HepG2 (cell line): ENCODE results near the gene ACSL5. TPM values are rescaled to one million over a fixed set of nuclear protein-coding genes. Genes with fewer than 3 reads are reported as not detected.

Source experiments
- ATAC-seq: fragments of 200-7000 bp; cut with Tn5 transposase; 3 replicates; pipeline ENCODE4 v1.9.1; 2020; ENCODE audit warnings: mild to moderate bottlenecking, moderate library complexity
- BruUV-seq: library from RNA; stranded (reverse); fragments of 400-500 nt; replicated peaks from 2 replicates; lab custom pipeline; 2021; lab: Mats Ljungman, UMichigan
- CTCF ChIA-PET: fragments of 300-600 bp; formaldehyde crosslinking; extraction: SDS; loops from one replicate; lab custom pipeline; 2021; ENCODE audit warnings: low total read pairs, inconsistent platforms, low intra/inter-chr PET ratio; lab: Yijun Ruan, JAX
- POLR2A ChIA-PET: fragments of 350-600 bp; sonication (Branson Sonifier 250); formaldehyde crosslinking; loops from one replicate; lab custom pipeline; 2020; ENCODE audit warnings: antibody characterized with exemption, inconsistent platforms; lab: Yijun Ruan, JAX
- DNase-seq: peaks from one replicate; pipeline ENCODE4 v3.0.0-alpha.2; 2015; ENCODE audit warnings: low spot score
- FAIRE-seq: peaks from 3 replicates; lab custom pipeline; 2011; peaks lifted over from hg19 to GRCh38; lab: Jason Lieb, UNC
- H2AFZ ChIP-seq: one replicate; pipeline ENCODE4 v1.6.1; 2011; ENCODE audit warnings: low read length, inconsistent platforms
- H3K27ac ChIP-seq: fragments of 300-600 bp; 3 replicates; pipeline ENCODE4 v1.8.0; 2011; ENCODE audit warnings: mixed run types, mild to moderate bottlenecking, mixed read lengths, low read length, inconsistent platforms; ENCODE audit not compliant: insufficient read depth; ENCODE audit errors: extremely low read length
- H3K27me3 ChIP-seq, 2 experiments: fragments of 200-600 bp in 1 of 2; 2 replicates in 1 of 2; 3 replicates in 1 of 2; pipeline versions ENCODE4 v1.6.0 to v1.8.0; 2011; ENCODE audit warnings: low read length in 2 of 2, mild to moderate bottlenecking in 2 of 2, moderate library complexity in 2 of 2, inconsistent platforms in 1 of 2; ENCODE audit not compliant: insufficient read depth in 2 of 2, control insufficient read depth in 1 of 2
- H3K36me3 ChIP-seq, 2 experiments: fragments of 200-600 bp in 1 of 2; replicated peaks in 1 of 2; 2 replicates in 1 of 2; 3 replicates in 1 of 2; pipeline versions ENCODE4 v1.5.1 to v1.8.0; 2011; ENCODE audit warnings: low read length in 2 of 2, inconsistent platforms in 1 of 2; ENCODE audit not compliant: insufficient read depth in 2 of 2, control insufficient read depth in 1 of 2
- H3K4me1 ChIP-seq: 2 replicates; pipeline ENCODE4 v1.5.1; 2012; ENCODE audit warnings: low read length, inconsistent platforms; ENCODE audit not compliant: insufficient read depth
- H3K4me2 ChIP-seq: 2 replicates; pipeline ENCODE4 v1.6.0; 2011; ENCODE audit warnings: low read depth, low read length, inconsistent platforms
- H3K4me3 ChIP-seq, 3 experiments: fragments of 200-600 bp in 1 of 3; sonication (generic), shearing (Covaris generic) in 1 of 3; replicated peaks in 1 of 3; 2 replicates each; pipeline ENCODE4 v1.5.1; 2011 to 2016; ENCODE audit warnings: low read length in 3 of 3, inconsistent platforms in 2 of 3, low read depth in 2 of 3, mild to moderate bottlenecking in 2 of 3, control low read depth in 1 of 3, mixed read lengths in 1 of 3; ENCODE audit not compliant: insufficient read depth in 1 of 3
- H3K79me2 ChIP-seq: one replicate; pipeline ENCODE4 v1.6.1; 2011; ENCODE audit warnings: low read length, inconsistent platforms; ENCODE audit not compliant: insufficient read depth
- H3K9ac ChIP-seq: 2 replicates; pipeline ENCODE4 v1.6.0; 2011; ENCODE audit warnings: mild to moderate bottlenecking, low read depth, low read length, inconsistent platforms; ENCODE audit not compliant: insufficient read depth
- H3K9me3 ChIP-seq: 2 replicates; pipeline ENCODE4 v1.5.1; 2012; ENCODE audit warnings: mild to moderate bottlenecking, low read length
- H4K20me1 ChIP-seq: 2 replicates; pipeline ENCODE4 v1.6.0; 2011; ENCODE audit warnings: inconsistent platforms, mild to moderate bottlenecking, low read length, moderate library complexity; ENCODE audit not compliant: insufficient read depth
- CENPT ChIP-seq: sonication (generic); formaldehyde crosslinking; IDR thresholded peaks from 2 replicates; pipeline ENCODE4 v1.8.0; 2022; ENCODE audit warnings: low read depth, mild to moderate bottlenecking, moderate library complexity, missing genetic modification reagents
- EED ChIP-seq: sonication (generic); formaldehyde crosslinking; IDR thresholded peaks from 2 replicates; pipeline ENCODE4 v1.5.0; 2020; ENCODE audit warnings: mild to moderate bottlenecking, missing genetic modification reagents
- EP300 ChIP-seq, 3 experiments: sonication (generic) in 1 of 3; formaldehyde crosslinking in 1 of 3; IDR thresholded peaks; 2 replicates each; pipeline versions ENCODE4 v1.5.1 to v1.6.1; 2011 to 2020; ENCODE audit warnings: low read depth in 2 of 3, low read length in 2 of 3, borderline replicate concordance in 1 of 3, improper control_type of control experiment in 1 of 3, mild to moderate bottlenecking in 1 of 3, missing genetic modification reagents in 1 of 3, moderate library complexity in 1 of 3
- FOXA1 ChIP-seq, 2 experiments: fragments of 450-650 bp in 1 of 2; sonication (generic) in 1 of 2; formaldehyde crosslinking in 1 of 2; IDR thresholded peaks; 2 replicates each; pipeline versions ENCODE4 v1.4.0 to v1.6.1; 2016 to 2020; ENCODE audit warnings: missing genetic modification reagents in 1 of 2
- FOXA3 ChIP-seq: IDR thresholded peaks from 2 replicates; pipeline ENCODE4 v1.6.1; 2016; ENCODE audit warnings: missing genetic modification reagents, missing compliant biosample characterization
- GATA4 ChIP-seq: sonication (generic); IDR thresholded peaks from 2 replicates; pipeline ENCODE4 v1.6.1; 2016; ENCODE audit warnings: antibody characterized with exemption, low read depth, borderline replicate concordance
- KLF9 ChIP-seq: IDR thresholded peaks from 2 replicates; pipeline ENCODE4 v1.6.1; 2016; ENCODE audit warnings: low read depth
- MAFF ChIP-seq: IDR thresholded peaks from 2 replicates; pipeline ENCODE4 v1.6.1; 2011; ENCODE audit warnings: low read depth, low read length, improper control_type of control experiment
- MXD4 ChIP-seq: IDR thresholded peaks from 2 replicates; pipeline ENCODE4 v1.6.1; 2016; ENCODE audit warnings: mild to moderate bottlenecking, missing biosample characterization, missing genetic modification reagents
- NCOR1 ChIP-seq: fragments of 200-600 bp; sonication (generic); IDR thresholded peaks from 2 replicates; pipeline ENCODE4 v1.7.0; 2017; ENCODE audit warnings: antibody characterized with exemption, low read length, borderline replicate concordance
- NFE2 ChIP-seq: sonication (generic); formaldehyde crosslinking; IDR thresholded peaks from 2 replicates; pipeline ENCODE4 v1.4.0; 2020; ENCODE audit warnings: missing genetic modification reagents
- NR1H2 ChIP-seq: sonication (generic); formaldehyde crosslinking; IDR thresholded peaks from 2 replicates; pipeline ENCODE4 v1.8.1; 2022; ENCODE audit warnings: low read depth, missing genetic modification reagents, borderline replicate concordance
- PHF21A ChIP-seq: sonication (generic); formaldehyde crosslinking; IDR thresholded peaks from 2 replicates; pipeline ENCODE4 v1.5.0; 2020; ENCODE audit warnings: mild to moderate bottlenecking, missing genetic modification reagents
- PTBP1 ChIP-seq: fragments of 200-400 bp; formaldehyde crosslinking; IDR thresholded peaks from 2 replicates; pipeline ENCODE4 v1.6.1; 2018; ENCODE audit warnings: low read length, low read depth; ENCODE audit not compliant: poor library complexity, severe bottlenecking
- SOX5 ChIP-seq: IDR thresholded peaks from 2 replicates; pipeline ENCODE4 v1.6.1; 2016; ENCODE audit warnings: borderline replicate concordance
- SRF ChIP-seq: IDR thresholded peaks from 2 replicates; pipeline ENCODE4 v1.6.1; 2011; ENCODE audit warnings: mild to moderate bottlenecking, low read depth, low read length, moderate library complexity
- TBX3 ChIP-seq: fragments of 450-650 bp; IDR thresholded peaks from 2 replicates; pipeline ENCODE4 v1.6.1; 2017; ENCODE audit warnings: antibody characterized with exemption, mild to moderate bottlenecking, inconsistent platforms, borderline replicate concordance
- TEAD3 ChIP-seq: optimal IDR thresholded peaks from 2 replicates; pipeline ENCODE3; 2016; ENCODE audit warnings: borderline replicate concordance
- ZBTB10 ChIP-seq: sonication (generic); formaldehyde crosslinking; IDR thresholded peaks from 2 replicates; pipeline ENCODE4 v1.4.0; 2020; ENCODE audit warnings: missing genetic modification reagents, borderline replicate concordance
- ZNF20 ChIP-seq: sonication (generic); formaldehyde crosslinking; IDR thresholded peaks from 2 replicates; pipeline ENCODE4 v1.4.0; 2020; ENCODE audit warnings: mild to moderate bottlenecking, moderate library complexity, missing genetic modification reagents
- ZNF343 ChIP-seq: sonication (generic); formaldehyde crosslinking; IDR thresholded peaks from 2 replicates; pipeline ENCODE4 v1.4.0; 2020; ENCODE audit warnings: mild to moderate bottlenecking, missing genetic modification reagents
- ZNF431 ChIP-seq: sonication (generic); formaldehyde crosslinking; IDR thresholded peaks from 2 replicates; pipeline ENCODE4 v1.9.0; 2022; ENCODE audit warnings: missing genetic modification reagents, low read depth, mild to moderate bottlenecking, borderline replicate concordance
- ZNF546 ChIP-seq: sonication (generic); formaldehyde crosslinking; conservative IDR thresholded peaks from 2 replicates; pipeline ENCODE4 v1.8.1; 2023; ENCODE audit warnings: mild to moderate bottlenecking, missing genetic modification reagents
- WGBS: methylation state at CpG from one replicate; pipeline ENCODE4 v1.1.6; 2017; ENCODE audit warnings: low lambda C conversion rate; 5-methylcytosine and 5-hydroxymethylcytosine counted together
- in situ Hi-C: cut with HindIII; loops from 2 replicates; pipeline ENCODE4 v1.10.0; 2017; ENCODE audit warnings: low pct_unique_long_range_greater_than_20kb; ENCODE audit not compliant: extremely low pct_ligation_motif_present
- intact Hi-C: fragments of 100-400 bp; cut with micrococcal nuclease; formaldehyde crosslinking; loops from one replicate; pipeline ENCODE4 v1.10.0; 2022; ENCODE audit not compliant: unreplicated experiment
- polyA plus RNA-seq, 8 experiments: library from polyadenylated mRNA; depleted of rRNA in 3 of 8; stranded (reverse) in 7 of 8; unstranded in 1 of 8; fragments of >200 nt; fragmentation: Illumina TruSeq in 4 of 8; extraction: Trizol in 4 of 8; gene quantifications; 2 replicates each; pipeline versions ENCODE4 v1.2.1 to v1.2.3, GENCODE V29; 2011 to 2016; ENCODE audit warnings: low read depth in 4 of 8, missing spikeins in 1 of 8, mixed read lengths in 1 of 8; ENCODE audit not compliant: insufficient read depth in 1 of 8
- total RNA-seq, 5 experiments: library from RNA; depleted of rRNA; stranded (reverse); fragments of >200 nt; fragmentation: Illumina TruSeq; extraction: Trizol; gene quantifications; 2 replicates each; pipeline ENCODE4 v1.2.3, GENCODE V29; 2016; ENCODE audit warnings: low read depth in 1 of 5

Gene ACSL5
- total and polyA plus RNA-seq, 2 of the 13 experiments (the other 11 are each of a cell fraction or from before 2014, with no cell fraction given): 56.4 to 82.5 TPM

- TF ChIP-seq ZNF343 (CRISPR knock-in tag): no peak
Measured at GRCh38 chr10:112365014-112365432, 8.9 kb upstream of the ACSL5 start (continued).

GRCh38 chr10:112365451-112365850 is 8.5 kb upstream of the ACSL5 start:
- in situ Hi-C loops: no loop called here
- WGBS: 62% methylated on average over 6 of the region's 6 CpGs
- TF ChIP-seq GATA4: no peak
- TF ChIP-seq KLF9 (CRISPR knock-in tag): no peak
- no peak for TF ChIP-seq ZNF546 (CRISPR knock-in tag)
- TF ChIP-seq ZBTB10 (CRISPR knock-in tag): no peak
- 0 out of 2 replicates have a peak, but pooled peaks have one; percentile 2 for TF ChIP-seq MXD4 (CRISPR knock-in tag)
- peak; percentile 4 for TF ChIP-seq TEAD3 (CRISPR knock-in tag)
- no peak for TF ChIP-seq NR1H2 (CRISPR knock-in tag)
- no peak for TF ChIP-seq NCOR1
- no peak for TF ChIP-seq EP300 (IDR thresholded peaks at IDR 0.05; ENCODE audit: low read depth in 2 of 2, low read length in 2 of 2)
- 0 out of 2 replicates have a peak, but pooled peaks have one; percentile 0 for TF ChIP-seq EP300 (CRISPR knock-in tag; IDR thresholded peaks at IDR 0.05; ENCODE audit: borderline replicate concordance)
- TF ChIP-seq ZNF20 (CRISPR knock-in tag): no peak
- TF ChIP-seq PHF21A: peak; percentile 12; the same call in 1 of the 2 replicates
- no peak for TF ChIP-seq ZNF431 (CRISPR knock-in tag)
- 0 out of 2 replicates have a peak, but pooled peaks have one; percentile 3 for TF ChIP-seq SOX5 (CRISPR knock-in tag)
- TF ChIP-seq TBX3: no peak
- no peak for TF ChIP-seq CENPT
- TF ChIP-seq EED (CRISPR knock-in tag): no peak
- TF ChIP-seq MAFF: peak; percentile 50; the same call in 1 of the 2 replicates
- TF ChIP-seq FOXA3 (CRISPR knock-in tag): peak; percentile 24; the same call in 1 of the 2 replicates
- no peak for TF ChIP-seq PTBP1
- no peak for TF ChIP-seq FOXA1 (IDR thresholded peaks at IDR 0.05)
- 0 out of 2 replicates have a peak, but pooled peaks have one; percentile 2 for TF ChIP-seq FOXA1 (CRISPR knock-in tag; IDR thresholded peaks at IDR 0.05)
- TF ChIP-seq NFE2: no peak
- no peak for TF ChIP-seq SRF

More at GRCh38 chr10:112365451-112365850, 8.5 kb upstream of the ACSL5 start:
- Histone ChIP-seq H3K4me2 (peak overlapping the region; percentile 49), H3K9ac (no peak overlapping the region; the same call in 1 of the 2 replicates), H3K4me3 (no peak overlapping the region), H4K20me1 (no peaks in the 10 kb centered on the region), H3K27ac (peak overlapping the region; percentile 77), H3K27me3 (no peaks in the 10 kb centered on the region), H3K36me3 (no peaks in the 10 kb centered on the region), H2AFZ (peak overlapping the region; percentile 60), H3K4me1 (peaks cover 70% of the 10 kb centered on the region), H3K9me3 (no peaks in the 10 kb centered on the region), H3K79me2 (no peaks in the 10 kb centered on the region)
- CTCF ChIA-PET: no interaction called here
- intact Hi-C loops: no loop called here
- POLR2A ChIA-PET: interaction anchor here (0.8 to 3.5 kb wide), 11 partner anchors 9 to 142 kb away, joined by 3 to 55 read pairs (median 4); partner anchors contain the start of gene ACSL5
- BruUV-seq: no TSS peak
- ATAC-seq (no peak), FAIRE-seq (no peak), DNase-seq (no peak)
